Activated T-cell treated with anti-CD3 and anti-CD28 coated beads, Interleukin-2, amount 50 U/mL, for 72 hours (primary cell): Measurements from ENCODE around the gene ITGA11. TPM values are rescaled to one million over a fixed set of nuclear protein-coding genes. Genes with fewer than 3 reads are reported as not detected.

Experiments
- ATAC-seq, 2 donors: fragments of 150-1000 bp; cut with Tn5 transposase; replicated peaks in 1 of 2; 2 replicates each; pipeline ENCODE4 v1.10.0; 2021; ENCODE audit warnings: moderate library complexity in 2 of 2, mild to moderate bottlenecking in 1 of 2
- DNase-seq, 2 donors: peaks; one replicate each; pipeline ENCODE4 v3.0.0; 2021 to 2022; ENCODE audit warnings: mixed read lengths in 1 of 2
- H3K27ac Mint-ChIP-seq: one replicate; pipeline ENCODE4 v1.8.0; 2022; ENCODE audit warnings: mild to moderate bottlenecking, moderate library complexity, mixed read lengths
- H3K27me3 Mint-ChIP-seq: one replicate; pipeline ENCODE4 v1.8.0; 2022; ENCODE audit warnings: low read depth, mixed read lengths
- H3K36me3 Mint-ChIP-seq, 2 donors: one replicate each; pipeline ENCODE4 v1.8.0; 2022; ENCODE audit warnings: mixed read lengths in 2 of 2, mild to moderate bottlenecking in 1 of 2; ENCODE audit not compliant: insufficient read depth in 2 of 2
- H3K4me1 Mint-ChIP-seq: one replicate; pipeline ENCODE4 v1.8.0; 2022; ENCODE audit warnings: low read depth, mixed read lengths
- H3K4me3 Mint-ChIP-seq, 2 donors: one replicate each; pipeline ENCODE4 v1.8.0; 2022; ENCODE audit warnings: mild to moderate bottlenecking in 2 of 2, mixed read lengths in 2 of 2, moderate library complexity in 2 of 2
- H3K9me3 Mint-ChIP-seq, 2 donors: one replicate each; pipeline ENCODE4 v1.8.0; 2022; ENCODE audit warnings: mixed read lengths in 2 of 2
- total RNA-seq, 2 donors: library from RNA; stranded (reverse); gene quantifications; one replicate each; pipeline ENCODE4 v1.2.3, GENCODE V29; 2022

Gene ITGA11
- total RNA-seq, 2 donors from 2014 or later, result 0.58 to 1.6 TPM

- Mint-ChIP-seq H3K36me3 (no peaks in the 10 kb centered on the region), H3K4me1 (peaks cover 10% of the 10 kb centered on the region), H3K27ac (no peak overlapping the region), H3K27me3 (no peaks in the 10 kb centered on the region), H3K4me3 (no peak overlapping the region), H3K9me3 (no peaks in the 10 kb centered on the region)
- no peak for DNase-seq
- ATAC-seq, result no peak
Observed at GRCh38 chr15:68310804-68311463, 121.0 kb downstream of the ITGA11 start.

DNA sequence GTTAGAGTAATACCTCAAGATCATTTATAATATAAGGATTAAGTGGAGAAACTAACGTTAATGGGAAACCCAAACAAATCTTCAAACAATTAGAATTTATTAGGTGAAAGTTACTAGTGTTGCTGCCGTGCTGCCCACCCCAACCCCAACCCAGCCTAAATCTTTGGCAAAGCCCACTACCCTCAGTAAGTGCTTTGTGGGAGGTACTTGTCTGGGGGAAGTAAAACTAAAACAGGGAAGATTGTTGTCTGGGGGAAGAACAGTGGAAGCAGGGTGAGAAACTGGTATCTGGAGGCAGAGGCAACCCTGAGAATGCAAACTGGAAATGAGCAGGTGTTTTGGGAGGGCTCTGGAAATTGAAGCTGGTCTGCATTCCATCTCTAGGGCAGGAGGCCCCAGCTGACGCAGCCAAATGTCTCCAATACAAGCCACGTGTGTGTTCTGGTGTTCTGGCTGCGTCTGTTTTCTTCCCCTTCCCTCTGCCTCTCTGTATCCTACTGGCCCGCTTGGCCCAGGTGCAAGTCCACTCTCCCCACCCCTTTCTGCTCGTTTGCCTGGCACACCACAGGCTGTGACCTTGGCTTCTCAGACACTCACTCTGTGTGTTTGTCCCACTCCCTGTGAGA lies 121.7 kb downstream of the ITGA11 start:
- H3K4me1 Mint-ChIP-seq, result peaks cover 10% of the 10 kb centered on the region
- H3K36me3 Mint-ChIP-seq, result no peaks in the 10 kb centered on the region
- no peaks in the 10 kb centered on the region for H3K9me3 Mint-ChIP-seq
- no peak for ATAC-seq
- H3K4me3 Mint-ChIP-seq, result no peak overlapping the region
- H3K27me3 Mint-ChIP-seq, result no peaks in the 10 kb centered on the region
- DNase-seq, result no peak
- no peak overlapping the region for H3K27ac Mint-ChIP-seq

DNA sequence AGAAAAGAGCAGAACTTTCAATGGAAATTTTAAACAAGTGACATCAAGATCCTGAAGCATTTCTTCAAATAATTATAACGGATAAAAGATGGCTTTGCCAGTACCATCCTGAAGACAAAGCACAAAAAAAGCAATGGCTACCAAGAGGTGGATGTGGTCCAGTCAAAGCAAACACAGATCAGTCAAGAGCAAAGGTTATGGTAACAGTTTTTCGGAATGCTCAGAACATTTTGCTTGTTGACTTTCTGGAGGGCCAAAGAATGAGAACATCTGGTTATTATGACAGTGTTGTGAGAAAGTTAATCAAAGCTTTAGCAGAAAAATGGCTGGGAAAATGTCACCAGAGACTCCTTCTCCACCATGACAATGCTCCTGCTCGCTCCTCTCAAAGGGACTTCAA lies 122.9 kb downstream of the ITGA11 start:
- DNase-seq, result no peak
- Mint-ChIP-seq H3K9me3 (no peaks in the 10 kb centered on the region), H3K36me3 (no peaks in the 10 kb centered on the region)

DNA sequence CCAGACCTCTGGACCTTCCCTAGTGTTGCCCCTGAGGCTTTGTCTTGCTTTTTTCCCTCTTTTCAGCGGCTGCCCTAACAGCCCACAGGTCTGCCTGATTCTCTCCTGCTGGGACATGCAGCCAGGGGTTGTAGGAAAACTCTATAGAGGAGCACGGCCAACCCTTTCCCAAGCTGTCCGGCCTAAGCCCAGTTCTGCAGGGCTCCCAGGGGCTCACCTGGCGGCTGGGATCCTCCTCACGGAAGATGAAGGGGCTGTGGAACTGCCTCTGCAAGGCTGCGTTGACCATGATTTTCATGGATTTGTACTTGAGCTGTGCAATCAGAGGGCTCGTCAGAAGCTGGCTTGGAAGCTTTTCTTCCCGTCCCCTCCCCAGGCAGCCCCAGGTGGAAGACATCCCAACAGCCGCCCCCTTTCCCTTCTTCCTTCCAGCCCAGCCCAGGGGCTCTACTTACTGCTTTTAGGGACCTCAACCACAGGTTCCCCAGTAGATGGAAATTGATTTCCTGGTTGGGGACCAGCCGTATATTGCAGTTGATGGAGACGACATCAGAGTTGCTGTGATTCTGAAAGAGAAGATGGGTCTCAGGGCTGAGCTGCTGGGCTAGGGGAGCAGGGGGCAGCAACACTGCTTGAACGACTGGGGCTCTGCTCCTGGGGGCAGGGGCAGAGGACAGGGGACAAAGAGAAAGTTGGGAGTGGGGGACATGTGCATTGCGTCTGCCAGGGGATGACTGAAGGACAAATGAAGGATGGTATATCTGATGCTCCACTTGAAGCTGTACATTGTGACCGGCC lies 124.6 kb downstream of the ITGA11 start:
- DNase-seq (no peak), ATAC-seq (no peak)
- Mint-ChIP-seq H3K27me3 (no peaks in the 10 kb centered on the region), H3K4me1 (peaks cover 10% of the 10 kb centered on the region), H3K9me3 (no peaks in the 10 kb centered on the region), H3K4me3 (no peak overlapping the region), H3K36me3 (no peaks in the 10 kb centered on the region), H3K27ac (no peak overlapping the region)

More for the DNA sequence above, 122.9 kb downstream of the ITGA11 start:
- H3K27me3 Mint-ChIP-seq, result no peaks in the 10 kb centered on the region
- ATAC-seq, result no peak
- H3K27ac Mint-ChIP-seq, result no peak overlapping the region
- peaks cover 10% of the 10 kb centered on the region for H3K4me1 Mint-ChIP-seq
- no peak overlapping the region for H3K4me3 Mint-ChIP-seq

DNA sequence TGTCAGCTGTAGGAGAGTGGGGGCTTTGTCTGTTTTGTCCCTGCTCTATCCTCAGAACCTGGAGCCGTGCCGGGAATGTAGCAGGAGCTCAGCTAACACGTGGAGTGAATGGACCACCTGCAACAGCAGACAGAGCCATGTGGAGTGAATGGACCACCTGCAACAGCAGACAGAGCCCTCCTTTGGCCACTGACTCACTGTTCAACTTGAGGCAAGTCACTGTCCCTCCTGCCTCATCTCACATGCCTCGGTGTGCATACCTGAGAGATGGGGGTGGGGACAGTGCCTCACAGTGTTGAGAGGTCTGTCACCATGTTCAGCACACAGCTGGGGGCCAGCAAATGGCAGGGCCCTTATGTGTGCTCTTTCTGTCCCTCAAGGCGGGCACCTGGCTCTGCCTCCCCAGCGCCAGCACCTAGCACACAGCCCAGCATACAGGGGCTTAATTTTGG lies 126.5 kb downstream of the ITGA11 start:
- Mint-ChIP-seq H3K27ac (no peak overlapping the region), H3K36me3 (no peaks in the 10 kb centered on the region), H3K4me3 (no peak overlapping the region), H3K4me1 (peaks cover 15% of the 10 kb centered on the region), H3K9me3 (no peaks in the 10 kb centered on the region), H3K27me3 (no peaks in the 10 kb centered on the region)
- ATAC-seq (no peak), DNase-seq (no peak)

- peaks cover 15% of the 10 kb centered on the region for H3K4me1 Mint-ChIP-seq
- no peaks in the 10 kb centered on the region for H3K27me3 Mint-ChIP-seq
- DNase-seq (no peak), ATAC-seq (no peak)
- H3K4me3 Mint-ChIP-seq, result no peak overlapping the region
- H3K9me3 Mint-ChIP-seq, result no peaks in the 10 kb centered on the region
- no peak overlapping the region for H3K27ac Mint-ChIP-seq
- H3K36me3 Mint-ChIP-seq, result no peaks in the 10 kb centered on the region
Observed at GRCh38 chr15:68304589-68305337, 127.2 kb downstream of the ITGA11 start.

DNA sequence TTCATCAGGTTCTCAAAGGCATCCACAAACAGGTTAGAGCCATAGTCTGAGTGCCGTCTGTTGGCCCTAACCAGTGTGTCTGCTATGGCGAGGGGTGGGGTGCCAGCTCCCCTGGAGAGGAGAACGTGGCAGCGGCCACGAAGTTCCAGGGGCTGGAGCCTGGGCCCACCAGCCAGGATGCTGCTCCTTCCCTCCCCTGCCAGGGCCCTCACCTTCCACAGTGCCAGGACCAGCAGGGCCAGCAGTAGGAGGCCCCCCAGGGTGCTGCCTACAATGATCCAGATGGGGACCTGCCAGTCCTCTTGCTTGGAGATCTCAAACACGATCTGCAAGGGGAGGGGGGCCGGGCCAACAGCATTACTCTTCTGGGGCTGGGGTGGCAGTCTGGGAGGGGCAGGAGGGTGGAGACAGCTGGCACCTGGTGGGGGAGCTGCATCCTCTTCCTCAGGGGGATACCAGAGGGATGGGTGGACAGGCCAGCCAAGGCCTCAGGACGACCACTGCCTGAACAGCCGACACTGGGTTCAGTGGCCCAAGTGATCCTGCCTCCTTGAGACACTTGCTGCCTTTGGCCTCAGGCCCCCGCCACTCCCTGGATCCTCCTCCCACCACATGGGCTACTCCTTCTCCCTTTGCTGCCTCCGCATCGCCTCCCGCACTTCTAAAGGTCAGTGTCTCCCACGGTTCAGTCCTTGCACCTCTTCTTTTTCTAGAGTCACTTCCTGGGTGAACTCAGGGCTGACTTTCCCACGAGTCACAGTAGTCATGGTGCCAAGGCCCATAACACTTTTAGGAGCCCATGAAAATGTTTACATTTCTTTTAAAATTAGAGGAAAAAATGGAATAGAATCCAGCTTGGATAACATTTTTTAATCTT lies 128.2 kb downstream of the ITGA11 start:
- no peaks in the 10 kb centered on the region for H3K36me3 Mint-ChIP-seq
- H3K4me3 Mint-ChIP-seq, result no peak overlapping the region
- peaks cover 23% of the 10 kb centered on the region for H3K4me1 Mint-ChIP-seq
- H3K9me3 Mint-ChIP-seq, result no peaks in the 10 kb centered on the region
- no peaks in the 10 kb centered on the region for H3K27me3 Mint-ChIP-seq
- ATAC-seq (no peak), DNase-seq (no peak)
- H3K27ac Mint-ChIP-seq, result no peak overlapping the region

DNA sequence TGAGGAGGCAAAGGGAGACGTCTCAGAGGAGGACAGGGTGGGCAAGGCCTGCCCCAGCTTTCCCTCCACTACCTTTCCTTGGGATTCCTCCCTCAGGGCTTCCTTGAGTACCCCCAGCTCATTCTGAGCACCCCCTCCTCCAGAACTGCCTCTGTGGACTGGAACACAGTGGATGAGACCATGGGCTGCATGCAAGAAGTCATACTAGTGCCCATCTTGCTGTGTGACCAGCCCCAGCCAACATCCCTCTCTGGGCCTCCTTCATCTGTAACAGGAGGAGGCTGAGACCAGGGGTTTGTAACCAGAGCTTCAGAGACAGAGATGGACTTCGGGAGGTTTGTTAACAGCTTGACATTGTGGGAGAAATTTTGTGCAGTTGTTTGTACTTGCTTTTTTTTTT lies 128.8 kb downstream of the ITGA11 start:
- Mint-ChIP-seq H3K9me3 (no peaks in the 10 kb centered on the region), H3K4me1 (peaks cover 29% of the 10 kb centered on the region), H3K27me3 (no peaks in the 10 kb centered on the region), H3K27ac (no peak overlapping the region), H3K4me3 (no peak overlapping the region), H3K36me3 (no peaks in the 10 kb centered on the region)
- DNase-seq (no peak), ATAC-seq (no peak)

DNA sequence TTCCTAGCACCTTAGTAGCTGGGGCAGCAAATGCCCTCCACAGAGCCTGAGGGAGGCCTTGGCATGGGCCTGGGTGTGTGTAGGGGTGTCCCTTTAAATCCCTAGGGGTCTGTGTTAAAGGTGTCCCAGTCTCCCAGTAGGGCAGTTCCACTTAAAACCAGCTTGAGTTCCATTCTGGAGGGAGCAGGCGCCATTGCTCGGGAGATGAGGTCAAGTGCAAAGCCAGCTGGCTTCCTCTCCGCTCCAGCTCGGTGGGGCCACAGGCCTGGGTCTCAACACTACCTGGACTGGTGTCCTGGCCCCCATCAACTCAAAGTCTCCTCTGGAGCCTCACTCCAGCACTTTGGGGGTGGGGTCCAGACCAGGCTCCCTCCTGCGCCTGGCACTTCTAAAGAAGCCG lies 129.2 kb downstream of the ITGA11 start:
- no peak overlapping the region for H3K27ac Mint-ChIP-seq

DNA sequence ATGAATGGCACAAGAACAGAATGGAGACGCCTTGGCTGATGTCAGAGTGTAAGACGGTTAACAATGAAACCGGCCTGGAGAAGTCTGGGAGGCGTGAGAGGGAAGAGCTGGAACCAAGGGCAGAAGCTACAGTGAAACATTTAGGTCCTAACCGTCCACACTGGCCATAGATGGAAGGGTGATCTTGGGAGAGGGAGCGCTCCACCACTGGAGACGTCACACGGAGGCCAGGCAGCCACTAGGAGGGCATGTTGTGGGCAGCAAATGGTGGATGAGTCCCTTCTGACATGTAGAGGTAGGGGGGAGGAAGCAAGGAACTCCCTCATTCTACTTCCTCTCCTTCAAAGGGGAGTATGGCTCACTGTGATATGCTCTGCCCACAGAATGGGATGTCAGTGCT lies 130.7 kb downstream of the ITGA11 start:
- ATAC-seq (no peak), DNase-seq (no peak)
- H3K9me3 Mint-ChIP-seq, result no peaks in the 10 kb centered on the region
- no peak overlapping the region for H3K27ac Mint-ChIP-seq
- H3K36me3 Mint-ChIP-seq, result no peaks in the 10 kb centered on the region
- H3K27me3 Mint-ChIP-seq, result no peaks in the 10 kb centered on the region
- H3K4me1 Mint-ChIP-seq, result peaks cover 26% of the 10 kb centered on the region
- no peak overlapping the region for H3K4me3 Mint-ChIP-seq

More for the DNA sequence above, 129.2 kb downstream of the ITGA11 start:
- Mint-ChIP-seq H3K27me3 (no peaks in the 10 kb centered on the region), H3K36me3 (no peaks in the 10 kb centered on the region), H3K9me3 (no peaks in the 10 kb centered on the region), H3K4me3 (no peak overlapping the region), H3K4me1 (peaks cover 33% of the 10 kb centered on the region)
- ATAC-seq, result no peak
- no peak for DNase-seq

GRCh38 chr15:68300115-68300940 lies 131.6 kb downstream of the ITGA11 start:
- no peaks in the 10 kb centered on the region for H3K9me3 Mint-ChIP-seq

More at GRCh38 chr15:68300115-68300940, 131.6 kb downstream of the ITGA11 start:
- Mint-ChIP-seq H3K27me3 (no peaks in the 10 kb centered on the region), H3K4me3 (no peak overlapping the region), H3K4me1 (peaks cover 24% of the 10 kb centered on the region), H3K27ac (no peak overlapping the region), H3K36me3 (no peaks in the 10 kb centered on the region)
- DNase-seq (no peak), ATAC-seq (no peak)
